HG03064 (cell line): ENCODE data around the gene FOLR2.
"Not testable (repeated sequence)": the region's sequence is repeated elsewhere in the genome, so short reads cannot be mapped to it uniquely, and the experiment has no call there.

Source experiments
- ATAC-seq: cut with Tn5 transposase; IDR thresholded peaks from one replicate; pipeline ENCODE4 v1.9.1; 2021; ENCODE audit warnings: low read depth; ENCODE audit not compliant: unreplicated experiment

The FOLR2 gene

GRCh38 chr11:72204886-72205285, 11.7 kb upstream of the FOLR2 start:
- ATAC-seq, result no peak

DNA sequence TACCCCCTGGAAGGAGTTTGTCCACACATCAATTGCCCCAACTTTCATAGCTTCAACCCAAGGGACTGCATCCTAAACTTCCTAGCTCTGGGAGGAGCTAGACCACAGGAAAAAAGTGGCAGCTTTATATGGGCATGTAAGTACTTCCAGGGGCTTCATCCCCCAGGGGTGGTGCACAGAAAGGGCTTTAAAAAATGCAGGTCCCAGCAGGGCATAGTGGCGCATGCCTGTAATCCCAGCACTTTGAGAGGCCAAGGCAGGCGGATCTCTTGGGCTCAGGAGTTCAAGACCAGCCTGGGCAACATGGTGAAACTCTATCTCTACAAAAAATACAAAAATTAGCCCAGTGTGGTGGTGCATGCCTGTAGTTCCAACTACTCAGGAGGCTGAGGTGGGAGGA, 9.8 kb upstream of the FOLR2 start:
- ATAC-seq, result not testable (repeated sequence)

GRCh38 chr11:72208281-72208680, 8.3 kb upstream of the FOLR2 start:
- no peak for ATAC-seq

- ATAC-seq, result no peak
Measured at GRCh38 chr11:72209101-72209500, 7.5 kb upstream of the FOLR2 start.

GRCh38 chr11:72217841-72218240, 1.2 kb downstream of the FOLR2 start:
- no peak for ATAC-seq

- ATAC-seq, result no peak
Measured at GRCh38 chr11:72218251-72218745, 1.7 kb downstream of the FOLR2 start.

GRCh38 chr11:72220696-72221363, 4.2 kb downstream of the FOLR2 start:
- ATAC-seq, result no peak

DNA sequence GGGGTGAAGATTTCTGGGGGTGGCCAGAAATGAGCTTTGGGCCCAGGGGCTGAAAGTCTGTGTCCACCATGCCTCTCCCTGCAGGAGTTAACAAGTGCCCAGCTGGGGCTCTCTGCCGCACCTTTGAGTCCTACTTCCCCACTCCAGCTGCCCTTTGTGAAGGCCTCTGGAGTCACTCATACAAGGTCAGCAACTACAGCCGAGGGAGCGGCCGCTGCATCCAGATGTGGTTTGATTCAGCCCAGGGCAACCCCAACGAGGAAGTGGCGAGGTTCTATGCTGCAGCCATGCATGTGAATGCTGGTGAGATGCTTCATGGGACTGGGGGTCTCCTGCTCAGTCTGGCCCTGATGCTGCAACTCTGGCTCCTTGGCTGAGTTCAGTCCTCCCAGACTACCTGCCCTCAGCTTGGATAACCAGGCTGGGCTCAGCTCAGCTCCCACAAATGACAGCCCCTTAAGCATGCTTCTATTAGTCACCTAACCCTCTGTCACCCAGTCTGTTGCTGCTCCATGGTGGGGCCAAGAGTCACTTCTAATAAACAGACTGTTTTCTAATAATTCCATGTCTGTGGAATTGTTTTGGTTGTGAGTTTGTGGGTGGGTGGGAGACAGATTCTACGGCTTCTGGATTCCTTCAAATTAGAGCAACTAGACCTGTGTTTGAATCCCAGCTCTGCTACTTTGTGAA, 4.9 kb downstream of the FOLR2 start:
- no peak for ATAC-seq

DNA sequence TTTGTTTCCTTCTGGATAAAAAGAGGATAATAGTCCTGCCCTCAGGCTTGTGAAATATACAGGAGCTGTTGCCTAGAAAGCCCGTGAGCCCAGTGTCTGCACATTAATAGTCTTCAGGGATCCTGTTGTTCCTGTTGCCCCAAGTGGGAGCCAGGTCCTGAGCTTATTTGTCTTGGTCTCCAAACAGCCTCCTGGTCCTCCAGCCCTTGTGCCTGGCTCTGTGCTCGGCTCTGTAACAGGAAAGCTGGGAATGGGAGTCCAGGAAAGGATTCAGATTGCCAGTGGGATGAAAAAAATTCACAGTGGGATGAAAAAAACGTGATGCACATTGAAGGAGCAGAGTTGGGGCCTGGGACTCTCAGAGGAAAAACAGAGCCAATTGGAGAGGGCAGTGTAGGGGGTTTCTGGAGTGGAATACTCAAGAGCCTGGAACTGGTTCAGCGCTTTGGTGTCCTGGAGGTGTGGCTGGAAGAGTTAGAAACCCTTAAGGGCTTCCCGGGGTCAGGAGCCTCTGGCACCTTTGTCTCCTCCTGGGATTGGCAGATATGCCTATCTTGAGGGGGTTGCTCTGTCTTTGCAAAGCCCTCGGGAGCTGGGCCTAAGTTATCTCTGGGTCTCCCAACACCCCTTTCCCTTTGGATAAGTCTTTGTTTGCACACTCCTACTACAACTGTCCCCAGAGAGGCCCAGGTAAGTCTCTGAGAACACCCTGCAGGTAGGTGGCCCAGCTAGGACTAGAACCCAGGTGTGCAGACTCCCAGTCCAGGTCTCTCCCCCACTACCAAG, 5.7 kb downstream of the FOLR2 start:
- no peak for ATAC-seq

- peak; percentile 59 for ATAC-seq
Measured at GRCh38 chr11:72222907-72223614, 6.5 kb downstream of the FOLR2 start.

GRCh38 chr11:72223615-72224563, 7.3 kb downstream of the FOLR2 start:
- ATAC-seq, result peak; percentile 50

GRCh38 chr11:72224564-72225410, 8.2 kb downstream of the FOLR2 start, which contains the start of gene INPPL1:
Gene INPPL1 (plus strand): TSS chr11:72224767. CDS start chr11:72224985, 218 bp downstream.
- no peak for ATAC-seq

DNA sequence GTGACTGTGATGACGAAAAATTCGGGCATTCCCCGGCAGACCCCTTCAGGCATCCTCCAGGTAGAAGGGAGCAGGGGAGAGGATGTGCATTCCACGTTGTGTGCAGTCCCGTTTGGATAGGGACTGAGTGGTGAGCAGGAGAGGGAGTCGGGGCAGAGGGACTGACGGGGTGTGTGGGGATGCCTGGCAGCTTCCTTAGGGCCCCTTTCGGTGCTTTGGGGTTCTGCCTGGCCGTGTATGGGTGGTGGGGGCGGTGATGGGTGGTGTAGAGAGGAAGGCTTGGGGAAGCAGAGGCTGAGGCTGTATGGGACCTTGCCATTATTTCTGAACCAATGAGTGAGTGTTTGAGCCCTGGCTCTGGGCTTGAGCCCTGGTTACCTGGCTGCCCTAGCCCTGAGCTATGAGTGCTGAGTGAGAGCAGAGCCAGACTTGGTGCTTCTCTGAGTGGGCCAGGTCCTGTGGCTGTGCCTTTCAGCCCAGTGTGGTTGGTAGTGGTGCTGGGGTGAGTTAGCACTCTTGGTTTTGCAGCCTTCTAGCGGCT, 8.9 kb downstream of the FOLR2 start:
- no peak for ATAC-seq

GRCh38 chr11:72226701-72227100, 10.1 kb downstream of the FOLR2 start:
- no peak for ATAC-seq

DNA sequence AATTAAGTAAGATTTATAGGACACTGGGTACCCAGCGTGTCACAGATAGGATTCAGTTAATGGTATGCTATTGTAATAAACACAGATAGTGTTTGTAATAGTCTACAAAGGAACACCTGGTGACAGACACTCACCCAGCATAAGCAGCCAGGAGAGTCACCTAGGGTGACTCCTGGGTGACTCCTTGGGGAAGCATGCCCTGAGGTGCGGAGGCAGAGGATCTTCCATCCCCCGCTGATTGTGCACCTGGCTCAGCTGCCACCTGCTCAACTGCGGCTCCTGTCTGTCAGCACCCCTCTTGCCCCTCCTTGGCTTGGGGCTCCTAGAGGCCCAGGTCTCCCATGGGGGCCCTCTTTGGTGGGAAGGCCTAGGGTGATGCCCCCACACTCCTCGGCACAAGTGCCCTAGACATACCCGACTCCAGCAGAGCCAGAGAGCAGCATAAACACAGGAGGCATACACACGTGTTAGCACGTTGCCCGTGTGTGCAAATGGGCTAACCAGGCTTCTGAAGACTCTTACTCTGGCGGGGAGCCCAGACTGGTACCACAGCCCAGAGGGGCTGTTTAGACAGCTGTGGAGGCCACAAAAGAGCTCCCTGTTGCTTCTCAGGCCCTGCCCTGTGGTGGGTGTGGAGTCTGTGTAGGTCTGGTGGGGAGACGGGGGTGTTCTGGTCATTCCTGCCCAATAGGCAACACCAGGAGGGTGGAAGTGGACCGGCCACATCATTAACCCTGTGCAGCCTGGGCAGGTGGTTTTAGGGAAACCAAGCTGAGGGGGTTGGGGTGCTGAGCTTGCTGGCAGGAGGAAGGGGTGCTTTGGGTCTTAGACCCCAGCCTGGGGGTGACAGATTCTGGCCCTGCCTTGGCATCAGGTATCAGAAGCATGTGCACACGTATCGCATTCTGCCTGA, 11.0 kb downstream of the FOLR2 start:
- no peak for ATAC-seq

DNA sequence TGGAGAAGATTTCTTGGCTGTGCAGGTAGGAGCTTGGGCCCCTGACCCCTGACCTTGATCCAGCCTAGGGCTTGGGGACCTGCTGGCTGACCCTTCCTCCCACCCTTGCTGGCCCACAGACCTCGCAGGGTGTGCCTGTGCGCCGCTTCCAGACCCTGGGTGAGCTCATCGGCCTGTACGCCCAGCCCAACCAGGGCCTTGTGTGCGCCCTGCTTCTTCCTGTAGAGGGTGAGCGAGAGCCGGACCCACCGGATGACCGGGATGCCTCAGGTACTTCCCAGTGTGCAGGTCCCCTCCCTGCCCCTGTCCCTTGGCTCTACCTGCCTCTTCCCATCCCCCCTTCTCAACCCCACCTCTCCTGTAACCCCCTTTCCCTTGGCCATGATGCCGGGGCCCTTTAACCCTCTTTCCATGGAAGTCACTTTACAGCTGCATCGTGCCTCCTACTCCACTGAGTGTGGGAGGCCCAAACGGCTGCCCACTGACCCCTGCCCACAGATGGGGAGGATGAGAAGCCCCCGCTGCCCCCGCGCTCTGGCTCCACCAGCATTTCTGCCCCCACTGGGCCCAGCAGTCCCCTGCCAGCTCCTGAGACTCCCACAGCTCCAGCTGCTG, 11.7 kb downstream of the FOLR2 start:
- ATAC-seq, result no peak

DNA sequence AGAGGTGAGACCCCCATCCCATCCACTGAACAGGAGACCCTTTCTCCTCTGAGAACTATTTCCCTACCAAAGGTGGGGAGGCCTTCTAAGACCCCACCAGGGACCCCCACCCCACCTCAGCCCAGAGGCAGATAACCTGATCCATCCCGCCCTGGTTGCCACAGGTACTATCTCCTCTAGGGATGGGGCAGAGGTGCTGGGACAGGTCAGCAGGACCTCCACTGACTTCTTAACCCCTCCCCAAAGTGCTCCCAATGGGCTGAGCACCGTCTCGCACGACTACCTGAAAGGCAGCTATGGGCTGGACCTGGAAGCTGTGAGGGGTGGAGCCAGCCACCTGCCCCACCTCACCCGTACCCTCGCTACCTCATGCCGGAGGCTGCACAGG, 12.2 kb downstream of the FOLR2 start:
- no peak for ATAC-seq
